GM11168 (cell line): Measurements from ENCODE around the gene GALNT17.
"Not testable (repeated sequence)": the region's sequence is repeated elsewhere in the genome, so short reads cannot be mapped to it uniquely, and the experiment has no call there.

Source experiments
- in situ Hi-C: fragments of 300-500 bp; cut with MboI; formaldehyde crosslinking; loops from one replicate; pipeline ENCODE4 v1.12.0; 2022; ENCODE audit warnings: low sequenced_read_pairs; ENCODE audit not compliant: unreplicated experiment

The GALNT17 gene

DNA sequence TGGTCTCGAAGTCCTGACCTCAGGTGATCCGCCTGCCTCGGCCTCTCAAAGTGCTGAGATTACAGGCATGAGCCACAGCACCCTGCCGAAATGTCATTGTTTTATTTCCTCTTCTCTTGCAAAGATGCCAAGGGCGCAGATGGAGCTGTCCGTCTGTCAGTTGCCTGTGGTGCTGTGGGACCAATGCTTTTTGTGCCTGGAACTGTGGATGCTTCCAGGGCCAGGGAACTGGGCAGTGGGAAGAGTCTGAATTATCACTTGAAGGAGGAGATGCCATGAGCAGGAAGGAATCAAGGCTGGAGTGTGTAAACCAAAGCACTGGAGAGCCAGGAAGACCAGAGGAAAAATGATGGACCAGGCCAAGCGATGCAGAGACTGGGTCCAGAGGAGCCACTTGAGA, 459.9 kb downstream of the GALNT17 start:
- in situ Hi-C loops, result no loop called here

DNA sequence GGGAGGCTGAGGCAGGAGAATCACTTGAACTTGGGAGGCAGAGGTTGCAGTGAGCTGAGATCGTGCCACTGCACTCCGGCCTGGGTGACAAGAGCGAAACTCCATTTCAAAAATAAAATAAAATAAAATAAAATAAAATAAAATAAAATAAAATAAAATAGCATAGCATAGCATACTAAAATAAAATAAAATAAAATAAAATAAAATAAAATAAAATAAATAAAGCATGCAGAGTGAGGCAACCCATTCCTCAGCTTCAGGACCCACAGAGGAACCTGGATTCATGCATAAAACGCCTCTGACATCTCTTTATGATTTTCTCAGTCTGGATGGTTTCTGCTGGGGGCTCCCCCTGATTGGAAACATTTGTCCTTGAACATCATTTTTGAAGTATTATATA, 460.4 kb downstream of the GALNT17 start:
- in situ Hi-C loops, result not testable (repeated sequence)

DNA sequence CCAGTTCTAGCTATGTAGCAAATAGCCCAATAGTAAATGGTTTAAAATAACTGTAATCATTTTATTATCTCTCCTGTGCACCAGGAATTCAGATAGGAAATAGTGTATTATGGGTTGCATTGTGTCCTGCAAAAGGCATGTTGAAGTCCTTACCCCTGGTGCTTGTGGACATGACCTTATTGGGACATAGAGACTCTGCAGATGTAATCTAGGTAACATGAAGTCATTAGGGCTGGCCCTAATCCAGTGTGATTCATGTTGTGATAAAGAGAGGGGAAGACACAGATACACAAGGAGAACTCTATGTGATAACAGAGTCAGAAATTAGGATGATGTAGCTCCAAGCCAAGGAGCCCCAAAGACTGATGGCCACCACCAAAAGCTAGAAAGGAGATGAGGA, 462.8 kb downstream of the GALNT17 start:
- in situ Hi-C loops, result no loop called here

DNA sequence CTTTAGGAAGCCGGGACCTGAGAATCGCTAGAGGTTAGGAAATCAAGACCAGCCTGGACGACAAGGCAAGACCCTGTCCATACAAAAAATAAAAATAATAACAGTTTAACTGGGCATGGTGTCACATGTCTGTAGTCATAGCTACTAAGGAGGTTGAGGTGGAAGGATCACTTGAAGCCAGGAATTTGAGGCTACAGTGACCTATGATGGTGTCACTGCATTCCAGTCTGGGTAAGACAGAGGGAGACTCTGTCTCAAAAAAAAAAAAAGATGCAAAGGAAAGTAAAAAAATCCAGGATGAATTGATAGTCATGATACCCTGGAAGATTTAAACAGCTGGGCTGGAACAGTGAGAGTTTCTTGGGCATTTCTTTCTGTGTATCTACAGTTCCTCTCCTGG, 463.2 kb downstream of the GALNT17 start:
- in situ Hi-C loops, result no loop called here

DNA sequence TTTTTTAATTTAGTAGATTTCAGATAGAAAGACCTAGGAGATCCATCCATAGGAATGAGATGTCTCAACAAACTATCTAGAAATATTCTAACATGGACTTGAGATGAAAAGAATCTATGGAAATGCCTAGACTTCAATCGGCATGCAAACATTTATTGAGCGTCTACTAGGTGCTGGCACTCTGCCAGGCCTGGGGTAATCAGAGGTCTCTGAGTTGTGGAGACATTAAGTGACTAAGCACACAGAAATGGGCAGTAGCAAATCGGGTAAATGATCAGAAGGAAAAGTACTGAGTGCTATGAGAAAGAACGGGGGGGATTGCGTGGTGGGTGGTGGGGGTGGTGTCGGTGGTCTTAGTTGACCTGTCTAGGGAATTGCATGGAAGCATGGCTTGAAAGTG, 466.6 kb downstream of the GALNT17 start:
- in situ Hi-C loops, result no loop called here

DNA sequence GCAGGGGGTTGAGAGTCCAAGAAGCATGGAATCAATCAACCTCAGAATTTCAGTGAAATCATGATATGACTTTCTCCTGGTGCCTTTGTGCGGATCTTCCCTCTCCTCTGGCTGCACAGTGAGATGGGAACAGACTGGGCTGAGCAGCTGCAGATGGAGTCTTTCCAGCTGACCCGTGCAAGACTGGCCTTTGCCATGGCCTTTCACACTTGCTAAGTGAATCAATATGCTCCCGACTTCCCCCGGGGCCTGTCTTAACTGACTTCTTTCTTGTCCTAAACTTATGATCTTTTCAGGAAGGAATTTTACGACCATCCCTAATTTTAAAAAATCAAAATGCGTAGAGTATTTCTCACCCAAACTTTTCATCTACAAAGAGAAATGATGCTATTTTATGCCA, 469.9 kb downstream of the GALNT17 start:
- in situ Hi-C loops, result no loop called here

DNA sequence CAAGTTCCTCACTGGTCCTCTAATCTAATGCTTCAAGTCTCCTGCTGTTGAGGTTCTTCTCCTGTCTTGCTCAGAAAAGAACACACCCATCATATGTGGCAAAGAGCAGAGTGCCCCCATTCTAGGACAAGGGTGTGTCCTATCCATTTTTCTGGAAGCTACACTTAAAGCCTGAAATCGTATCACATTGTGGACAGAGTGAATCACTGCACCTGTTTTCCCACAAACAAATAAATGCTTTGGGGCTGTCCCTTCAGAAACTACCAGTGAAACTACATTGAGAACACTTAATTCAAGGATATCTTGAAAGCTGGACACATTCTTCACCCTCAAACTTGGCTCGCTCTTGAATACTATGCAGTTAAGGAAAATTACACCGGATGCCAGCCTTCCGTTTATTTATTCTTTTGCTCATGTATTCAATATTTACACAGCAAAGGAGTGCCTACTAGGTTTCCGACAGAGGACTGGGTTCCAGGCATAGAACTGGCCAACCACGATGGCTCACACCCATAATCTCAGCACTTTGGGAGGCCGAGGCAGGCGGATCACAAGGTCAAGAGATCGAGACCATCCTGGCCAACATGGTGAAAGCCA, 473.0 kb downstream of the GALNT17 start:
- in situ Hi-C loops, result no loop called here

DNA sequence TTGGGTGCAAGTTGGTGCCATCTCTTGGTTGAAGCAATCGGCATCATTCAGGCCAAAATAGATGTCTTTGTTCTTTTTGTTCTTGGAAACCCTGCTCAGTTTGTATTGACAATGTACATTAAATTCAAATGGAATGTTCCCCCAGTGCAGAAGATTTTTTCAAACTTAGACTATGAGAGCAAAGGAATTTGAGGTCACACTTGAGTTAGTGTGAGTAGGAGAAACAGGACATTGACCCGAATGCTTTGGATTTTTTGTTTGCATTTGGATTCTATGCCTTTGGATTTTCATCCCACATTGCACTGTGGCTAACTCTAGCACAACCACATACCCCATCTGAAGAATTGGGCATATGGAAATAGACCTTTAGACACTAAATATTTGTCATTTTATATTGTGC, 480.0 kb downstream of the GALNT17 start:
- in situ Hi-C loops, result no loop called here

DNA sequence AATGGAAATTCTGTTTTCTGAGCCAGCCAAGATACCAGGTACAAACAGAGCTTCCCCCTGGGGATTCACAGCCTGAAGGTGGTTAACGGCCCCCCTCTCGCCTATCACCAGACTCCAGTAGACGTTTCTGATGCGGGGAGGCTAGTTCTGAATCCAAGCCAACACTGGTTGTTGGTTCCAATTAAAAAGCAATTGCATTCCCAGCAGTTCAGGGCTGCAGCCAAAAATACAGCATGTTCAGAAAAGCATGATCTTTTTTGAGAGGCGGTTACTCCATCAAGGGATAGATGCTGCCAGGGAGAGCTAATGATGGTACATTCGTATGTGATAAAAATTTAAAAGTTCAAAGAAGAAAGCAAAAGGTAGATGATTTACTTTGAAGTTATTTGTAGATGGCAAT, 481.0 kb downstream of the GALNT17 start:
- in situ Hi-C loops, result no loop called here

DNA sequence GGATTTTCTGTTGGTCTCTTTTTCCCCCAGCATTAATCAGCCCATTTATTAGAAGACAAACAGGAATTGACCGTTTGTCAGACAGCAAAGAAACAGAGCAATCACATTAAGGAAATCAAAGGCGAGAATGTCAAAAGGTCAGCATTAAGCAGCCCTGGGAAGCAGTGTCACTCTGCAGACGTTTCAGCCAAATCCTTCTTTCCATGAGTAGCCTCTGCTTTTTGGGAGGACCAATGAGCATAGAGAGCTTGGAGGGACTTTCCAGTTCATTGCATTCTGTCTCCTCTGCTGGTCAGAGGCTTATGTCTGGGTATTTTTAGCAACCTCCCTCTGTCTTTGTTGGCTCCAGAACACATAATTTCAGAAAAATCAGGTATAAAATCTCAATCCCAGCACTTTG, 481.4 kb downstream of the GALNT17 start:
- in situ Hi-C loops, result no loop called here

DNA sequence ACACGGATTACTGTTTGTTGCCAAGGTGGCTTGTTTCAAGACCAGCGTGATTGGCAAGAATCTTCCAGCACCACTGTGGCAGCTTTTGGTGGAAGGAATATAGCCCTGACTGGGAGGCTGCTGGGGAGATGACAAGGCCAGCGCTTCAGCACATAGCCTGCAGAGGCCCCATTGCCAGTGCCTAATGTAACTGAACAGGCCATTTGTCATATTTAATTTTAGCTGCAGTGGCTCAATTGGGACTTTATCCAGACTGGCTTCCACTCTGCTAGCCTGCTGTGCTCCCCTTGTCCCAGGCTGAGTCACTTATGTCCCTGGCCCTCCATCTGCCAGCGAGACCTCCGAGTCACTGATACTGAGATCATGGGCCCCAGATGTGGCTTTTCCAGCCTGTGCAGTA, 483.1 kb downstream of the GALNT17 start:
- in situ Hi-C loops, result no loop called here

DNA sequence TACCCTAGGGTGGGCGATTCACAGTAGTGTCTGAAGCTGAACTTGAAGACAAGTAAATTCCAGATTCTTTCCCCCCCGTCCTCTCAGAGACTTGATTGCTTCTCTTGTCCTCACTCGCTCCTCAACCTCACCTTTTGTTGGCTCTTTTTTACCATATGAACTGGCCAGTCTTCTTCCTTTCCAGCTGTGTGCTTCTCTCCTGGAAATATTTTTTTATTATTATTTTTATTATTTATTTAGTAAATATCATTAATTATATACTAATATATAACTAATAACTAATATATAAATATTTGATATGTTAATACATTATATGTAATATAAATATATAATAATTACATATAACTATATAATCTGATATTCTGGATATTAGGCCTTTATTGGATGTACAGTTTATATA, 484.3 kb downstream of the GALNT17 start:
- in situ Hi-C loops, result no loop called here

DNA sequence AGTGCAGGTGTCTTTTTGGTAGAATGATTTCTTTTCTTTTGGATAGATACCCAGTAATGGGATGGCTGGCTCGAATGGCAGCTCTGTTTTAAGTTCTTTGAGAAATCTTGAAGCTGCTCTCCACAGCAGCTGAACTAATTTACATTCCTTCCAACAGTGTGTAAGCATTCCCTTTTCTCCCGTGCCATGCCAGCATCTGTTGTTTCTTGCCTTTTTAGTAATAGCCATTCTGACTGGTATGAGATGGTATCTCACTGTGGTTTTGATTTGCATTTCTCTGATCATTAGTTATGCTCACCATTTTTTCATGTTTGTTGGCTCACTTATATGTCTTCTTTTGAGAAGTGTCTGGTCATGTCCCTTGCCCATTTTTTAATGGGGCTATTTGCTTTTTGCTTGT, 486.3 kb downstream of the GALNT17 start:
- in situ Hi-C loops, result no loop called here

DNA sequence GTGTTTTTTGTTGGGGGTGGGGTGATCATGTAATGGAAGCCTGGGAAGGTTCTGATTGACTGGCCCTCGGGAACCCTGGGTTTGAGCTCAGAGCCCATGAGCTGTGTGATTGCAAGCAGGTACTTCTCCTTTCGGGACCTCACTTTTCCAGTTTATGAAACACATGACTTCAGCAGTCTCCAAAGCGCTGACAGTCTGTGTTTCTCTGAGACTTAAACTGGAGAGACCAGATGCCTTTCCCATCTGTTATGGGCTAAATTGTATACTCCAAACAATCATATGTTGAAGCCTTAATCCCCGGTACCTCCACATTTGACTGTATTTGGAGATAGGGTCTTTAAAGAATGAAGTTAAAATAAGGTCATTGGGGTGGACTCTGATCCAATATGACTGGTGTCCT, 493.6 kb downstream of the GALNT17 start:
- in situ Hi-C loops, result no loop called here

DNA sequence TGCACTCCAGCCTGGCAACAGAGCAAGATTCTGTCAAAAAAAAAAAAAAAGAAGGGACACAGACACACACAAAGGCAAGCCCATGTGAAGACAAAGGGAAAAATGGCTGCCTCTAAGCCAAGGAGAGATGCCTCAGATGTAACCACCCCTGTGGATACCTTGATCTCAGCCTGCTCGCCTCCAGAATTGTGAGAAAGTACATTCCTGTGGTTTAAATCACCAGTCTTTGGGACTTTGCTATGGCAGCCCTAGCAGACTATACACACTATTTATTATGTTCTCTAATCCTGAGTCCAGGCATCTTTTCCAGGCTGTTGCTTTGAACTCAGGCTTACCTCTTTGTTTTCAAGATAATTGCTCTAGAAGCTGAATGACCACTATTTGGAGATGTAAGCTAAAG, 494.3 kb downstream of the GALNT17 start:
- in situ Hi-C loops, result no loop called here

DNA sequence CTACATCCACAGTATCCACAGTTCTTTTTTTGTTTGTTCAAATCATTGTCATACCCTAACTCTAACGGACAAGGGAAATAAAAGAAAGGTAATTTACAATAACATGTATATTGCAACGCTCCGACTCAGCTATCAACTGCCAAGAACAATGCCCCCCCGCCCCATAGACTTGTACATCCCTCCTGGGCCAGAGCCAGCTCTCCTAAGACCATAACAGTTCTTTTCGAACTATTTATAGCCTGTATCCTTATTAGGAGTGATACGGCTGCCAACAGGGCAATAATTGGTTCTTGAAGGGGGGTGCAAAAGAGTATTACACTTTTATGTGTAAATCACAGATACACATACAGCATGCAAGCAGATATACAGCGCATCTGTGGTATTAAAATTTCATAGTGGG, 495.7 kb downstream of the GALNT17 start:
- in situ Hi-C loops, result no loop called here

DNA sequence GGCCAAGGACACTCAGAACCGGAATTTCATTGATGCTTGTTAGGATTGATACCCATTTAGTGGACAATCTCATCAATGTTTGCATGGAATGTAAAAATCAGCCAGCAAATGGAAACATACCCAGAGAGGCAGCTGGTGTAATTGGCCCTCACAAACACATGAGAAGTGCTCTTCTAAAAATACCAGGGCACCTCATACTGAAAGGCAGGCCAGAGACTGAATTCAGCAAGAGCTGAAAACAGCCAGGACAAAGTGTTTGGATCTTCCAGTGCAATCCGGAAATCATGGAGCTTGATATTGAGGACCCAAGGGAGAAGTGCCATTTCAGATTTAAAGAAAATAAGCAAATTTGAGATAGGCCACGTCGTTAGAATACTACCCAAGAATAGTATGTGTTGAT, 498.6 kb downstream of the GALNT17 start:
- in situ Hi-C loops, result no loop called here

DNA sequence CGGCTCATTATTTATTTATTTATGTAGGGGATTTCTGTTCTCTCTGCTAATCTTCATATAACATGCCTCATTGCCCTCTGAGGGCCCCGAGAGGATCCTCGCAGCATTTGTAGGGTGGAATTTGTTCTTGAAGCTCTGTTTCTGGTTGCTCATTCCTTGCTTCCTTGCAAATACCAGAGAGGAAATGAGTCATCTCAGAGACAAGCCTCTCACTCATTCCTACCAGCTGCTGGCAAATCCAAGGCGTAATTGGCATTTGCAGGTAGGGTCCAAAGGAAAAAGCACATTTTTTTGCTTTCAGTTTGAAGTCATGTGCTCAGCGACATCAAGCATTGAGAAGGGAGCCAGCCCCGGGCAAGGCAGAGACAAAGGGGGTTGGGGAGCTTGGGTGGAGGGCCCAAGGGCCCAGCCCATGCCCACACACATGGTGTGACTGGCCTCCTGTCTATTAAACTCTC, 501.6 kb downstream of the GALNT17 start:
- in situ Hi-C loops, result no loop called here

DNA sequence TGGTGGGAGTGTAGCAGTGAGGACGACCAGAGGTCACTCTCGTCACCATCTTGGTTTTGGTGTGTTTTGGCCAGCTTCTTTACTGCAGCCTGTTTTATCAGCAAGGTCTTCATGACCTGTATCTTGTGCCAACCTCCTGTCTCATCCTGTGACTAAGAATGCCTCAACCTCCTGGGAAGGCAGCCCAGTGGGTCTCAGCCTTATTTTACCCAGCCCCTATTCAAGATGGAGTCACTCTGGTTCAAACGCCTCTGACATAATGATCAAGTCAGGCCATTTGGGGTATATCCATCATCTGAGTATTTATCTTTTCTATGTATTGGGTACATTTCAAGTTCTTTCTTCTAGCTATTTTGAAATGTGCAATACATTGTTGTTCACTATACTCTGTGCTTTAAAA, 503.9 kb downstream of the GALNT17 start:
- in situ Hi-C loops, result not testable (repeated sequence)

DNA sequence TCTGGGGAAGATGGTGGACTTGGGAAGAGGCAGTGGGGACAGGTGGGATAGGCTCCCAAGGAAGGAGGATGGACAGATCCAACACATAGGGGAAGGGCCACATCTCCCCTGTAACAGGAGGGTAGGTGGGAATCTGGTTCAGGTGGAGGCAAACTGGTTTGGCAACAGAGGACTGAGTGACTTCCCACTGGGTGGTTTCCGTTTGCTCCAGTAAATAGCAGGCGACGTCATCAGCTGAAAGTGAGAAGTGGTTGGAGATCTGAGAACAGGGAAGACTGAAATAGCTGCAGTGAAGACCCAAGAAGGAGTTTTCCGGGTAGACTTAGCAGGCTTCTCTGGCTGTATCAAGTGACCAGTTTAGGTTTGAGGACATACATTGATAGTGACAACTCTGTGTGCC, 504.4 kb downstream of the GALNT17 start:
- in situ Hi-C loops, result no loop called here

DNA sequence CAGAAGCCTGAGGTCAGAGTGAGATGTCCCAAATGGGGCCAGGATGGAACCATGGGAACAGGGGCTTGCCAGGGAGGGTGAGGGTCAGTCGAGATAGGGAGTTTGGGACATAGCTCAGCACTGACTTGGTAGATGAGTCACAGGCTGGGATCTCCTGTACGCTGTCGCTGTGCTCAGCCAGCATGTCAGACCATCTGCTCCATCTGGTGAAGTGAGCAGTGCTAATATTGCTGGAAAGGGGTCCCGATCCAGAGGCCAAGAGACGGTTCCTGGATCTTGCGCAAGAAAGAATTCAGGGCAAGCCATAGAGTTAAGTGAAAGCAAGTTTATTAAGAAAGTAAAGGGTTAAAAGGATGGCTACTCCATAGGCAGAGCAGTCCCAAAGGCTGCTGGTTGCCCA, 505.6 kb downstream of the GALNT17 start:
- in situ Hi-C loops, result no loop called here

DNA sequence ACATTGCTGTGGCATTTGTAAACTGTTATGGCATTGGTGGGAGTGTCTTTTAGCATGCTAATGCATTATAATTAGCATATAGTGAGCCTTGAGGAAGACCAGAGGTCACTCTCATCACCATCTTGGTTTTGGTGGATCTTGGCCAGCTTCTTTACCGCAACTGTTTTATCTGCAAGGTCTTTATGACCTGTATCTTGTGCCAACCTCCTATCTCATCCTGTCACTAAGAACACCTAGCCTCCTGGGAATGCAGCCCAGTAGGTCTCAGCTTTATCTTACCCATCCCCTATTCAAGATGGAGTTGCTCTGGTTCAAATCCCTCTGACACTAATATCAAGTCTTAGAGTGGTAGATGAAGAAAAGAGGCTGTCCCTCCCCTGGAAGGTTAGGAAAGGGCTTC, 506.2 kb downstream of the GALNT17 start:
- in situ Hi-C loops, result no loop called here
